Measurements from ENCODE around the gene TAPT1.

GRCh38 chr4:16257611-16258010 lies 31.3 kb upstream of the TAPT1 start:
- TF ChIP-seq CTCF (IDR thresholded peaks at IDR 0.05) (no peak), ZFX (IDR thresholded peaks at IDR 0.05; ENCODE audit: borderline replicate concordance) (no peak)
